Measurements from ENCODE around the gene C2orf92.
"Not testable (repeated sequence)": the region's sequence is repeated elsewhere in the genome, so short reads cannot be mapped to it uniquely, and the experiment has no call there.

The C2orf92 gene

GRCh38 chr2:97695744-97696143 is 26.2 kb downstream of the C2orf92 start:
- no peak for DNase-seq

GRCh38 chr2:97697252-97698235 is 28.0 kb downstream of the C2orf92 start:
- DNase-seq, result peak; percentile 95

GRCh38 chr2:97698530-97698929 is 29.0 kb downstream of the C2orf92 start:
- no peak for DNase-seq

GRCh38 chr2:97699765-97700444 is 30.4 kb downstream of the C2orf92 start:
- peak; percentile 86 for DNase-seq

GRCh38 chr2:97701186-97701585 is 31.7 kb downstream of the C2orf92 start:
- no peak for DNase-seq

GRCh38 chr2:97701851-97702465 is 32.4 kb downstream of the C2orf92 start:
- DNase-seq, result no peak

GRCh38 chr2:97702731-97703470 is 33.4 kb downstream of the C2orf92 start:
- no peak for DNase-seq

GRCh38 chr2:97703741-97704140 is 34.2 kb downstream of the C2orf92 start:
- no peak for DNase-seq

- DNase-seq, result no peak
Measured at GRCh38 chr2:97704989-97705388, 35.5 kb downstream of the C2orf92 start.

- no peak for DNase-seq
Measured at GRCh38 chr2:97706112-97706511, 36.6 kb downstream of the C2orf92 start.

GRCh38 chr2:97706708-97707345 is 37.3 kb downstream of the C2orf92 start:
- no peak for DNase-seq

- no peak for DNase-seq
Measured at GRCh38 chr2:97707362-97708047, 38.0 kb downstream of the C2orf92 start.

- no peak for DNase-seq
Measured at GRCh38 chr2:97708048-97708380, 38.5 kb downstream of the C2orf92 start.

- DNase-seq, result no peak
Measured at GRCh38 chr2:97708608-97709007, 39.1 kb downstream of the C2orf92 start.

GRCh38 chr2:97711394-97711711 is 41.8 kb downstream of the C2orf92 start:
- DNase-seq, result no peak

GRCh38 chr2:97712175-97712574 is 42.7 kb downstream of the C2orf92 start:
- DNase-seq, result not testable (repeated sequence)

- DNase-seq, result no peak
Measured at GRCh38 chr2:97712693-97713295, 43.3 kb downstream of the C2orf92 start.

- no peak for DNase-seq
Measured at GRCh38 chr2:97713296-97714083, 44.0 kb downstream of the C2orf92 start, which contains the start of gene ZAP70. TSS of gene ZAP70 (plus strand) at chr2:97713576. CDS start at chr2:97724037, 10,461 bp downstream.

- no peak for DNase-seq
Measured at GRCh38 chr2:97714084-97714949, 44.8 kb downstream of the C2orf92 start.

All from eye (tissue), 1 donor.